Heart left ventricle (tissue), 13 donors: Measurements from ENCODE around the gene DIAPH3.

Experiments
- POLR2A ChIP-seq, 2 donors: fragments of 450-650 bp; IDR thresholded peaks; one replicate each; pipeline ENCODE4 v1.6.1; 2017; ENCODE audit warnings: antibody characterized with exemption in 2 of 2, mild to moderate bottlenecking in 2 of 2, moderate library complexity in 2 of 2
- TF ChIP-seq, protein P1 (sequence below), 12 donors: fragments of 200-600 bp; sonication (generic) in 4 of 12; IDR thresholded peaks; one replicate each; pipeline versions ENCODE4 v1.5.0 to v1.8.0; 2018 to 2022; ENCODE audit warnings: antibody characterized with exemption in 12 of 12, mild to moderate bottlenecking in 5 of 12
- donor health status: ischemic (EF 13 %, LVEDD 7.1; RV severe dilation, severe dysfunction).
- donor health status: DM: no; HTN: yes; CAD: no.
- donor health status: DM: no; HTN: no; CAD: no.
- donor health status: ischemic (EF 25% LVEDD 6.9; RV normal size, moderate dysfunction).
- donor health status: ischemic (EF 25% LVEDD 5.7; RV mildly dilated, moderate dysfunction).
- donor health status: ischemic (EF 35%, LVEDD 5.7; RV mildly dilated, moderate dysfunction).
- donor health status: nonischemic (EF 11% LVEDD 7.7; RV severe dilation, severe dysfunction).
- donor health status: DM: yes; HTN: yes; CAD: no.
- donor health status: PGD.
- donor health status: ischemic (EF 29% LVEDD 5.4; RV normal size, mild dysfunction).
- donor health status: nonischemic (EF 23%, LVEDD 6.1; RV moderate dilation, normal function).

DNA sequence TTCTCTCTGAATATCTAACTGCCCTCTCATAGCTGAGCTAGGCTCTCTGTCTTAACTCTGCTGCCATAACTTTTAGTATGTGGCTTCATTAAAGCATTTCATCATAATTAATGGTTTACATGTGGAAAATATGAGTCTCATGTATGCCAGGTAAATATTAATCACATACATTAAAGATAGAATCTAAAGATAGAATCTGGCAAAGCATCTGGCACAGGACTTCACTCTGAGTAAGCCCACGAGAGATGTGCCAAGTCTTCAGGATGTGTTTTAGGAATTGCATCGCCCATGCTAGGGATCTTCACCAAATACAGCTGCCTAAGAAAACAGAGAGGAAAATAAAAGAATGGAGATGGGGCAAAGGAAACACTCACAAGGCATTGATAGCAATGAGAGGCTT is 285.8 kb downstream of the DIAPH3 start:
- TF ChIP-seq, protein P1, sequence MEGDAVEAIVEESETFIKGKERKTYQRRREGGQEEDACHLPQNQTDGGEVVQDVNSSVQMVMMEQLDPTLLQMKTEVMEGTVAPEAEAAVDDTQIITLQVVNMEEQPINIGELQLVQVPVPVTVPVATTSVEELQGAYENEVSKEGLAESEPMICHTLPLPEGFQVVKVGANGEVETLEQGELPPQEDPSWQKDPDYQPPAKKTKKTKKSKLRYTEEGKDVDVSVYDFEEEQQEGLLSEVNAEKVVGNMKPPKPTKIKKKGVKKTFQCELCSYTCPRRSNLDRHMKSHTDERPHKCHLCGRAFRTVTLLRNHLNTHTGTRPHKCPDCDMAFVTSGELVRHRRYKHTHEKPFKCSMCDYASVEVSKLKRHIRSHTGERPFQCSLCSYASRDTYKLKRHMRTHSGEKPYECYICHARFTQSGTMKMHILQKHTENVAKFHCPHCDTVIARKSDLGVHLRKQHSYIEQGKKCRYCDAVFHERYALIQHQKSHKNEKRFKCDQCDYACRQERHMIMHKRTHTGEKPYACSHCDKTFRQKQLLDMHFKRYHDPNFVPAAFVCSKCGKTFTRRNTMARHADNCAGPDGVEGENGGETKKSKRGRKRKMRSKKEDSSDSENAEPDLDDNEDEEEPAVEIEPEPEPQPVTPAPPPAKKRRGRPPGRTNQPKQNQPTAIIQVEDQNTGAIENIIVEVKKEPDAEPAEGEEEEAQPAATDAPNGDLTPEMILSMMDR (IDR thresholded peaks at IDR 0.05) = no peak
- no peak for TF ChIP-seq POLR2A (IDR thresholded peaks at IDR 0.05)
